A673 (cell line): Measurements from ENCODE around the gene CKAP2L. TPM values are rescaled to one million over a fixed set of nuclear protein-coding genes. Genes with fewer than 3 reads are reported as not detected.
"Not testable (repeated sequence)": the region's sequence is repeated elsewhere in the genome, so short reads cannot be mapped to it uniquely, and the experiment has no call there.

Source experiments
- BruUV-seq: library from RNA; stranded (reverse); fragments of 400-500 nt; replicated peaks from 2 replicates; lab custom pipeline; 2021; lab: Mats Ljungman, UMichigan
- CTCF ChIA-PET: fragments of 300-600 bp; sonication (Branson Sonifier 250); formaldehyde crosslinking; loops from one replicate; lab custom pipeline; 2022; ENCODE audit warnings: antibody characterized with exemption; lab: Charles Lee
- POLR2A ChIA-PET: fragments of 300-600 bp; sonication (Branson Sonifier 250); formaldehyde crosslinking; loops from one replicate; lab custom pipeline; 2022; ENCODE audit warnings: antibody characterized with exemption; ENCODE audit not compliant: low non-redundant PET; lab: Charles Lee
- DNase-seq: peaks from one replicate; pipeline ENCODE4 v3.0.0-alpha.2; 2015; ENCODE audit warnings: low spot score
- H3K27ac ChIP-seq: fragments of 200-600 bp; sonication (generic); 2 replicates; pipeline ENCODE4 v1.5.1; 2016; ENCODE audit warnings: mixed run types, low read depth, mild to moderate bottlenecking, mixed read lengths, antibody characterized with exemption, low read length; ENCODE audit not compliant: poor library complexity, severe bottlenecking
- H3K27me3 ChIP-seq: fragments of 200-600 bp; sonication (generic); replicated peaks from 2 replicates; pipeline ENCODE4 v1.6.1; 2017; ENCODE audit warnings: mixed run types, low read depth, mild to moderate bottlenecking, mixed read lengths, antibody characterized with exemption, low read length; ENCODE audit not compliant: insufficient read depth, poor library complexity
- H3K36me3 ChIP-seq: fragments of 200-600 bp; sonication (generic); 2 replicates; pipeline ENCODE4 v1.6.1; 2016; ENCODE audit warnings: mixed run types, mild to moderate bottlenecking, mixed read lengths, antibody characterized with exemption, low read length; ENCODE audit not compliant: insufficient read depth, poor library complexity, severe bottlenecking
- H3K4me1 ChIP-seq: fragments of 200-600 bp; sonication (generic); 2 replicates; pipeline ENCODE4 v1.6.1; 2017; ENCODE audit warnings: mixed run types, mild to moderate bottlenecking, mixed read lengths, antibody characterized with exemption, low read length; ENCODE audit not compliant: insufficient read depth, poor library complexity, severe bottlenecking
- H3K4me3 ChIP-seq: fragments of 200-600 bp; sonication (generic); 2 replicates; pipeline ENCODE4 v1.5.1; 2016; ENCODE audit warnings: low read depth, mixed run types, mild to moderate bottlenecking, mixed read lengths, low read length; ENCODE audit not compliant: poor library complexity, severe bottlenecking
- H3K9me3 ChIP-seq: fragments of 200-600 bp; sonication (generic); 2 replicates; pipeline ENCODE4 v1.6.1; 2016; ENCODE audit warnings: mixed run types, low read depth, mild to moderate bottlenecking, mixed read lengths, antibody characterized with exemption, low read length; ENCODE audit not compliant: poor library complexity, severe bottlenecking
- CTCF ChIP-seq: fragments of 300-800, 200-600 bp; sonication (generic); conservative IDR thresholded peaks from 2 replicates; pipeline ENCODE4 v1.5.1; 2017; ENCODE audit warnings: low read depth, mild to moderate bottlenecking, antibody characterized with exemption, low read length, moderate library complexity, mixed read lengths
- EZH2 ChIP-seq: fragments of 200-600 bp; sonication (generic); IDR thresholded peaks from 2 replicates; pipeline ENCODE4 v1.6.1; 2017; ENCODE audit warnings: borderline replicate concordance, low read depth, mild to moderate bottlenecking, mixed read lengths, antibody characterized with exemption, low read length; ENCODE audit not compliant: poor library complexity, severe bottlenecking
- intact Hi-C: fragments of 100-400 bp; cut with micrococcal nuclease; formaldehyde crosslinking; loops from one replicate; pipeline ENCODE4 v1.10.0; 2022; ENCODE audit not compliant: unreplicated experiment
- total RNA-seq: library from RNA; stranded (reverse); gene quantifications from 2 replicates; pipeline ENCODE4 v1.2.3, GENCODE V29; 2021

The CKAP2L gene
- total RNA-seq, 1 experiment from 2014 or later = 49.6 TPM

- no TSS peak for BruUV-seq
- H3K36me3 ChIP-seq = no peaks in the 10 kb centered on the region
- no peaks in the 10 kb centered on the region for H3K4me1 ChIP-seq
- ChIA-PET POLR2A (no interaction called here), CTCF (interaction anchor here (0.6 kb wide), 1 partner anchor 75 kb away, joined by 4 read pairs; no protein-coding TSS in a partner anchor)
- DNase-seq = no peak
- H3K27ac ChIP-seq = no peak within 1 kb of the TSS
- no peaks in the 10 kb centered on the region for H3K27me3 ChIP-seq
- H3K9me3 ChIP-seq = no peaks in the 10 kb centered on the region
- TF ChIP-seq CTCF (no peak), EZH2 (no peak)
- H3K4me3 ChIP-seq = no peak within 1 kb of the TSS
- intact Hi-C loops = no loop called here
Measured at GRCh38 chr2:112720785-112721184, 43.6 kb downstream of the CKAP2L start, which contains the start of gene NT5DC4. Gene NT5DC4, plus strand, starts transcription at chr2:112721020. Its CDS starts 60 bp downstream, at chr2:112721080.

GRCh38 chr2:112718863-112719370 lies 45.5 kb downstream of the CKAP2L start:
- POLR2A ChIA-PET = no interaction called here
- Histone ChIP-seq H3K9me3 (no peaks in the 10 kb centered on the region), H3K4me3 (no peak overlapping the region), H3K27me3 (no peaks in the 10 kb centered on the region), H3K36me3 (no peaks in the 10 kb centered on the region), H3K27ac (no peak overlapping the region), H3K4me1 (no peaks in the 10 kb centered on the region)
- no TSS peak for BruUV-seq
- CTCF ChIA-PET = no interaction called here
- TF ChIP-seq EZH2 = no peak
- no peak for TF ChIP-seq CTCF
- intact Hi-C loops = no loop called here
- DNase-seq = no peak

GRCh38 chr2:112716826-112717352 lies 47.5 kb downstream of the CKAP2L start:
- BruUV-seq, H3K36me3 ChIP-seq, DNase-seq, intact Hi-C loops, POLR2A ChIA-PET, H3K27ac ChIP-seq, H3K4me3 ChIP-seq, H3K4me1 ChIP-seq, H3K27me3 ChIP-seq, H3K9me3 ChIP-seq, CTCF ChIA-PET: not testable (repeated sequence)

- DNase-seq, H3K4me3 ChIP-seq, H3K27me3 ChIP-seq, intact Hi-C loops, CTCF ChIA-PET, H3K9me3 ChIP-seq, BruUV-seq, H3K4me1 ChIP-seq, H3K36me3 ChIP-seq, H3K27ac ChIP-seq: not testable (repeated sequence)
- POLR2A ChIA-PET = interaction anchor here (0.6 kb wide), 1 partner anchor 482 kb away, joined by 10 read pairs; no protein-coding TSS in a partner anchor
Measured at GRCh38 chr2:112716094-112716493, 48.3 kb downstream of the CKAP2L start.
